ENCODE data around the gene POU5F2. TPM values are rescaled to one million over a fixed set of nuclear protein-coding genes. Genes with fewer than 3 reads are reported as not detected.

The POU5F2 gene
- total and polyA plus RNA-seq, 2 of the 4 experiments (the other 2 are of a cell fraction) = 0.02 to 1.1 TPM

DNA sequence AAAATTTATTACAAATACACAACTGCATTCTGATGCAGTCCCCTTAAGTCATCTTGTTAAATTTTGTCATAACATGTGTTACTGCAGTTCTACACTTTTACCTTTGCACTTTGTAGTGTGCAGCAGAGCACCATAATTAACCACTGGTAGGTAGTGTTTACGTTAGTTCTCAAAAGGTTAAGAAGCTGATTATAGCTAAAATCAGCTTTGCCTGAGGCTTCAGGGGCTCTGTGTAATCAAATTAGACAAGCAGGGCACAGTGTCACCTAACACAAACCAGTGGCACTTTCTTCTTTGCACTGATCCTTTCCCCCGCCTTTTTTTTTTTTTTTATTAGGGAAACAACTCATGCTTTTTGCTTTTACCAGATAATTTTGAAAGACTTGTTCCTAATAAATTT is 26.1 kb downstream of the POU5F2 start:
- BruUV-seq (replicated peaks) = no TSS peak

More for the DNA sequence above, 26.1 kb downstream of the POU5F2 start:
- H2BK15ac ChIP-seq (ENCODE audit: low read depth, low read length) = no peak overlapping the region
- H3K79me1 ChIP-seq (ENCODE audit: low read depth in 1 of 2, low read length in 2 of 2) = no peaks in the 10 kb centered on the region
- no peak overlapping the region for H4K91ac ChIP-seq (ENCODE audit: insufficient read depth, low read depth, low read length)
- no peak overlapping the region for H3K4me2 ChIP-seq (ENCODE audit: low read depth, low read length)
- dilution Hi-C loops (cut with HindIII; ENCODE audit: low sequenced_read_pairs, unreplicated experiment) = no loop called here
- CTCF ChIA-PET = interaction anchor here (0.7 kb wide), 1 partner anchor 115 kb away, joined by 4 read pairs; no protein-coding TSS in a partner anchor
- no peak overlapping the region for H3K4ac ChIP-seq (ENCODE audit: low read depth, low read length)
- H3K27me3 ChIP-seq (ENCODE audit: control insufficient read depth, insufficient read depth, low read length) = no peaks in the 10 kb centered on the region
- no peak overlapping the region for H2AK9ac ChIP-seq (replicated peaks; ENCODE audit: low read depth, low read length, poor library complexity)
- TF ChIP-seq NFE2L2 (IDR thresholded peaks at IDR 0.05; ENCODE audit: low read depth, low read length) (no peak), POLR2A (IDR thresholded peaks at IDR 0.05; ENCODE audit: low read depth, low read length) (no peak), MAFK (IDR thresholded peaks at IDR 0.05; ENCODE audit: low read depth, low read length) (no peak), FOS (IDR thresholded peaks at IDR 0.05; ENCODE audit: low read depth, low read length) (no peak), CHD1 (IDR thresholded peaks at IDR 0.05; ENCODE audit: low read depth, low read length) (no peak)
- intact Hi-C loops (cut with micrococcal nuclease) = no loop called here
- no peak overlapping the region for H3K56ac ChIP-seq (ENCODE audit: extremely low read depth, insufficient read depth, low read length)
- ATAC-seq (ENCODE audit: low read depth) (no peak), DNase-seq (no peak)
- no peak overlapping the region for H3K4me3 ChIP-seq (ENCODE audit: insufficient read depth, low read depth, low read length)
- no peak overlapping the region for H4K5ac ChIP-seq (ENCODE audit: low read depth, low read length)
- H4K20me1 ChIP-seq (ENCODE audit: insufficient read depth, low read length) = no peaks in the 10 kb centered on the region
- no CpG with 5 or more reads among the region's 2 CpGs for WGBS, 2 experiments (ENCODE audit: extremely low coverage in 2 of 2, insufficient read length in 1 of 2)
- H2BK20ac ChIP-seq (ENCODE audit: low read depth, low read length) = no peak overlapping the region
- H2BK120ac ChIP-seq (ENCODE audit: low read depth, low read length) = no peak overlapping the region
- no peaks in the 10 kb centered on the region for H3K36me3 ChIP-seq (ENCODE audit: control insufficient read depth, insufficient read depth, low read length)
- H3K23ac ChIP-seq (ENCODE audit: low read depth, low read length) = no peak overlapping the region
- H3K18ac ChIP-seq (ENCODE audit: low read depth, low read length) = no peak overlapping the region
- no peak overlapping the region for H2AK5ac ChIP-seq (ENCODE audit: low read depth, low read length)
- no peaks in the 10 kb centered on the region for H3K9me3 ChIP-seq (ENCODE audit: control insufficient read depth, insufficient read depth, low read length)
- no peak overlapping the region for H3K27ac ChIP-seq (ENCODE audit: insufficient read depth, low read length)
- H3K4me1 ChIP-seq (ENCODE audit: control insufficient read depth, insufficient read depth, low read length) = no peaks in the 10 kb centered on the region
- no peak overlapping the region for H2BK5ac ChIP-seq (ENCODE audit: low read depth, low read length, poor library complexity, severe bottlenecking)
- in situ Hi-C loops (cut with MboI; ENCODE audit: low sequenced_read_pairs) = no loop called here
- no peak overlapping the region for H3K14ac ChIP-seq (replicated peaks; ENCODE audit: low read depth, low read length)
- H3K9me1 ChIP-seq (ENCODE audit: insufficient read depth, low read length) = no peaks in the 10 kb centered on the region
- POLR2A ChIA-PET (ENCODE audit: unreplicated experiment) = no interaction called here
- H3K9ac ChIP-seq (ENCODE audit: low read depth, low read length) = no peak overlapping the region
- H2AFZ ChIP-seq (replicated peaks; ENCODE audit: low read length, poor library complexity) = no peak overlapping the region
- H4K8ac ChIP-seq (ENCODE audit: low read depth in 2 of 2, low read length in 2 of 2) = no peak overlapping the region

All from IMR-90 (cell line).